HEK293 (cell line): Measurements from ENCODE around the gene ZNF771.
A peak's percentile ranks its signal among the peaks of the same experiment; 100 is the strongest.

Source experiments
- BCL11A ChIP-seq: fragments of 450-650 bp; formaldehyde crosslinking; IDR thresholded peaks from 2 replicates; pipeline ENCODE4 v1.5.1; 2016; ENCODE audit warnings: low read depth, missing biosample characterization, missing genetic modification characterization
- FEZF1 ChIP-seq: fragments of 450-650 bp; formaldehyde crosslinking; IDR thresholded peaks from 2 replicates; pipeline ENCODE4 v1.5.1; 2016; ENCODE audit warnings: missing biosample characterization, missing genetic modification characterization
- GLIS1 ChIP-seq: fragments of 450-650 bp; formaldehyde crosslinking; IDR thresholded peaks from 2 replicates; pipeline ENCODE4 v1.5.1; 2016; ENCODE audit warnings: missing biosample characterization, missing genetic modification characterization
- HOXC10 ChIP-seq: sonication (generic); formaldehyde crosslinking; IDR thresholded peaks from 2 replicates; pipeline ENCODE4 v1.8.1; 2023; ENCODE audit warnings: mild to moderate bottlenecking, missing genetic modification reagents
- MZF1 ChIP-seq: fragments of 450-650 bp; formaldehyde crosslinking; IDR thresholded peaks from 2 replicates; pipeline ENCODE4 v1.5.1; 2017; ENCODE audit warnings: missing biosample characterization, missing genetic modification characterization, borderline replicate concordance
- PATZ1 ChIP-seq: fragments of 450-650 bp; formaldehyde crosslinking; IDR thresholded peaks from 2 replicates; pipeline ENCODE4 v1.5.1; 2016; ENCODE audit warnings: missing biosample characterization, missing genetic modification characterization
- SETDB1 ChIP-seq: IDR thresholded peaks from one replicate; pipeline ENCODE4 v1.6.1; 2017; ENCODE audit warnings: mild to moderate bottlenecking, low read length, moderate library complexity, mixed read lengths; ENCODE audit not compliant: insufficient read length
- SP2 ChIP-seq: fragments of 450-650 bp; formaldehyde crosslinking; IDR thresholded peaks from 2 replicates; pipeline ENCODE4 v1.5.1; 2016; ENCODE audit warnings: missing biosample characterization, missing genetic modification characterization
- YY1 ChIP-seq: fragments of 450-650 bp; formaldehyde crosslinking; IDR thresholded peaks from 2 replicates; pipeline ENCODE4 v1.5.1; 2018; ENCODE audit warnings: missing biosample characterization, missing genetic modification characterization
- YY2 ChIP-seq: fragments of 450-650 bp; formaldehyde crosslinking; IDR thresholded peaks from 2 replicates; pipeline ENCODE4 v1.5.1; 2016; ENCODE audit warnings: missing biosample characterization, missing genetic modification characterization
- ZBTB44 ChIP-seq: fragments of 450-650 bp; IDR thresholded peaks from 2 replicates; pipeline ENCODE4 v1.5.1; 2018; ENCODE audit warnings: missing biosample characterization, mild to moderate bottlenecking, missing genetic modification characterization
- ZNF211 ChIP-seq: fragments of 450-650 bp; formaldehyde crosslinking; IDR thresholded peaks from 2 replicates; pipeline ENCODE4 v1.5.1; 2016; ENCODE audit warnings: low read depth, missing biosample characterization, missing genetic modification characterization
- ZNF239 ChIP-seq: fragments of 450-650 bp; formaldehyde crosslinking; IDR thresholded peaks from 2 replicates; pipeline ENCODE4 v1.5.1; 2016; ENCODE audit warnings: missing biosample characterization, missing genetic modification characterization
- ZNF354C ChIP-seq: fragments of 450-650 bp; formaldehyde crosslinking; IDR thresholded peaks from 2 replicates; pipeline ENCODE4 v1.5.1; 2016; ENCODE audit warnings: missing biosample characterization, missing genetic modification characterization, low read depth, borderline replicate concordance
- ZNF510 ChIP-seq: fragments of 450-650 bp; formaldehyde crosslinking; IDR thresholded peaks from 2 replicates; pipeline ENCODE4 v1.5.1; 2018; ENCODE audit warnings: mild to moderate bottlenecking, missing genetic modification characterization, missing biosample characterization; ENCODE audit not compliant: insufficient replicate concordance
- ZNF513 ChIP-seq: fragments of 450-650 bp; IDR thresholded peaks from 2 replicates; pipeline ENCODE4 v1.5.1; 2018; ENCODE audit warnings: missing biosample characterization, missing genetic modification characterization
- ZNF518A ChIP-seq: fragments of 450-650 bp; formaldehyde crosslinking; conservative IDR thresholded peaks from 2 replicates; pipeline ENCODE4 v1.5.1; 2016; ENCODE audit warnings: low read depth, missing biosample characterization, missing genetic modification characterization
- ZNF548 ChIP-seq: fragments of 450-650 bp; formaldehyde crosslinking; IDR thresholded peaks from 2 replicates; pipeline ENCODE4 v1.5.1; 2016; ENCODE audit warnings: missing biosample characterization, missing genetic modification characterization
- ZNF571 ChIP-seq: fragments of 450-650 bp; formaldehyde crosslinking; IDR thresholded peaks from 2 replicates; pipeline ENCODE4 v1.5.0; 2017; ENCODE audit warnings: missing biosample characterization, missing genetic modification characterization
- ZNF658 ChIP-seq: fragments of 450-650 bp; formaldehyde crosslinking; IDR thresholded peaks from 2 replicates; pipeline ENCODE4; 2016; ENCODE audit warnings: missing biosample characterization, missing genetic modification characterization
- TF ChIP-seq, protein P1 (sequence below): fragments of 450-650 bp; formaldehyde crosslinking; IDR thresholded peaks from 2 replicates; pipeline ENCODE4 v1.5.0; 2017; ENCODE audit warnings: missing biosample characterization, missing genetic modification characterization, borderline replicate concordance
- TF ChIP-seq, protein P2 (sequence below): fragments of 450-650 bp; formaldehyde crosslinking; IDR thresholded peaks from 2 replicates; pipeline ENCODE4 v1.5.1; 2016; ENCODE audit warnings: missing biosample characterization, missing genetic modification characterization

Gene ZNF771

DNA sequence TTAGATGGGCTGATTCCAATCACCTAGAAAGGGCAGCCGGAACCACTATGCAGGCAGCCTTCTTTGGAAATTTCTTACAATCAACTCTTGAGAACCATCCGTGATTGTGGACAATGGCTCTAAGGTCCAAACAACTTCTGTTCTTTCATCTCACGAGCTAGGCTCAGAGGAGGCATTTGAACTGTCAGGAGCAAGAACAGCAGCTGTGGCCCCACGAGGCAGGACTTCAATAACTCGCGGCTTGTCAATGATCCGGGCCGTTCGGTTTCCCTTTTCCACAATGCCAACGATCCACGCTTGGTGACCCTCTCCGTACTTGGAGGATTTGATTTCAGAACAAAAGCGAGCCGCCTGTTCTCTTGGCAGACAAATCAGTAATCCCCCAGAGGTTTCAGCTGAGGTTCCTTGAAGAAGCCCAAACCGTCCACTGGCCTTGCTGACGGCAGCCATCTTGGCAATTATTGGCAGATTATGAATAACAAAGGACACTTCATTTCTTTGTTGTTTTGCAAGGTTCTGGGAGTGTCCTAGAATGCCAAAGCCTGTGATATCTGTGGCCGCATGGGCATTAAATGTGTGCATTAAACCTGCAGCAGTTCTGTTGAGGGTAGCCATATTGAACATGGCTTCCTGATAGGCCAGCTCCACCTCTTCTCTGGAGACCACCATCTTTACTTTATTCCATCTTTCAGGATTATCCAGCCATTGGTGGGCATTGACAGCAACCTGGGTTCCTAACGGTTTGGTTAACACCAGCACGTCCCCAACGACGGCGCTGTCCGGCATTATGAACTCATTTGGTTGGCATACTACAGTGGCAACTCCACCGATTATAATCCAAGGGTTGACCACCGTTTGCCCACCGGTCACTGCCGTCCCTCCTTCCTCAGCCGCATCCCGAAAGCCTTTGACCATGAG lies 37.1 kb downstream of the ZNF771 start (continued):
- TF ChIP-seq ZNF518A: no peak
- no peak for TF ChIP-seq ZNF548 (tag by site-specific recombination)
- TF ChIP-seq GLIS1 (tag by site-specific recombination): no peak
- TF ChIP-seq, protein P1, sequence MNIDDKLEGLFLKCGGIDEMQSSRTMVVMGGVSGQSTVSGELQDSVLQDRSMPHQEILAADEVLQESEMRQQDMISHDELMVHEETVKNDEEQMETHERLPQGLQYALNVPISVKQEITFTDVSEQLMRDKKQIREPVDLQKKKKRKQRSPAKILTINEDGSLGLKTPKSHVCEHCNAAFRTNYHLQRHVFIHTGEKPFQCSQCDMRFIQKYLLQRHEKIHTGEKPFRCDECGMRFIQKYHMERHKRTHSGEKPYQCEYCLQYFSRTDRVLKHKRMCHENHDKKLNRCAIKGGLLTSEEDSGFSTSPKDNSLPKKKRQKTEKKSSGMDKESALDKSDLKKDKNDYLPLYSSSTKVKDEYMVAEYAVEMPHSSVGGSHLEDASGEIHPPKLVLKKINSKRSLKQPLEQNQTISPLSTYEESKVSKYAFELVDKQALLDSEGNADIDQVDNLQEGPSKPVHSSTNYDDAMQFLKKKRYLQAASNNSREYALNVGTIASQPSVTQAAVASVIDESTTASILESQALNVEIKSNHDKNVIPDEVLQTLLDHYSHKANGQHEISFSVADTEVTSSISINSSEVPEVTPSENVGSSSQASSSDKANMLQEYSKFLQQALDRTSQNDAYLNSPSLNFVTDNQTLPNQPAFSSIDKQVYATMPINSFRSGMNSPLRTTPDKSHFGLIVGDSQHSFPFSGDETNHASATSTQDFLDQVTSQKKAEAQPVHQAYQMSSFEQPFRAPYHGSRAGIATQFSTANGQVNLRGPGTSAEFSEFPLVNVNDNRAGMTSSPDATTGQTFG (tag by site-specific recombination): no peak
- TF ChIP-seq BCL11A: no peak
- TF ChIP-seq ZNF239 (tag by site-specific recombination): no peak
- TF ChIP-seq ZNF513 (tag by site-specific recombination): no peak
- TF ChIP-seq ZNF354C (tag by site-specific recombination): no peak
- no peak for TF ChIP-seq SP2 (tag by site-specific recombination)
- TF ChIP-seq PATZ1 (tag by site-specific recombination): no peak
- TF ChIP-seq YY1 (tag by site-specific recombination): peak; percentile 85
- TF ChIP-seq ZNF658 (tag by site-specific recombination): no peak
- no peak for TF ChIP-seq ZNF211 (tag by site-specific recombination)
- TF ChIP-seq, protein P2, sequence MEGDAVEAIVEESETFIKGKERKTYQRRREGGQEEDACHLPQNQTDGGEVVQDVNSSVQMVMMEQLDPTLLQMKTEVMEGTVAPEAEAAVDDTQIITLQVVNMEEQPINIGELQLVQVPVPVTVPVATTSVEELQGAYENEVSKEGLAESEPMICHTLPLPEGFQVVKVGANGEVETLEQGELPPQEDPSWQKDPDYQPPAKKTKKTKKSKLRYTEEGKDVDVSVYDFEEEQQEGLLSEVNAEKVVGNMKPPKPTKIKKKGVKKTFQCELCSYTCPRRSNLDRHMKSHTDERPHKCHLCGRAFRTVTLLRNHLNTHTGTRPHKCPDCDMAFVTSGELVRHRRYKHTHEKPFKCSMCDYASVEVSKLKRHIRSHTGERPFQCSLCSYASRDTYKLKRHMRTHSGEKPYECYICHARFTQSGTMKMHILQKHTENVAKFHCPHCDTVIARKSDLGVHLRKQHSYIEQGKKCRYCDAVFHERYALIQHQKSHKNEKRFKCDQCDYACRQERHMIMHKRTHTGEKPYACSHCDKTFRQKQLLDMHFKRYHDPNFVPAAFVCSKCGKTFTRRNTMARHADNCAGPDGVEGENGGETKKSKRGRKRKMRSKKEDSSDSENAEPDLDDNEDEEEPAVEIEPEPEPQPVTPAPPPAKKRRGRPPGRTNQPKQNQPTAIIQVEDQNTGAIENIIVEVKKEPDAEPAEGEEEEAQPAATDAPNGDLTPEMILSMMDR (tag by site-specific recombination): no peak
- TF ChIP-seq ZNF510 (tag by site-specific recombination): no peak
- TF ChIP-seq SETDB1: peak; percentile 45
- TF ChIP-seq ZBTB44 (tag by site-specific recombination): peak; percentile 4; the same call in 1 of the 2 replicates
- TF ChIP-seq ZNF571 (tag by site-specific recombination): no peak
- TF ChIP-seq HOXC10: no peak
- no peak for TF ChIP-seq FEZF1 (tag by site-specific recombination)
- no peak for TF ChIP-seq MZF1 (tag by site-specific recombination)
- peak; percentile 97 for TF ChIP-seq YY2
